HG02610 (cell line): Measurements from ENCODE around the gene CEBPE.

ENCODE experiments used
- ATAC-seq: cut with Tn5 transposase; IDR thresholded peaks from one replicate; pipeline ENCODE4 v1.9.1; 2021; ENCODE audit warnings: mild to moderate bottlenecking, moderate library complexity; ENCODE audit not compliant: unreplicated experiment

Gene CEBPE

DNA sequence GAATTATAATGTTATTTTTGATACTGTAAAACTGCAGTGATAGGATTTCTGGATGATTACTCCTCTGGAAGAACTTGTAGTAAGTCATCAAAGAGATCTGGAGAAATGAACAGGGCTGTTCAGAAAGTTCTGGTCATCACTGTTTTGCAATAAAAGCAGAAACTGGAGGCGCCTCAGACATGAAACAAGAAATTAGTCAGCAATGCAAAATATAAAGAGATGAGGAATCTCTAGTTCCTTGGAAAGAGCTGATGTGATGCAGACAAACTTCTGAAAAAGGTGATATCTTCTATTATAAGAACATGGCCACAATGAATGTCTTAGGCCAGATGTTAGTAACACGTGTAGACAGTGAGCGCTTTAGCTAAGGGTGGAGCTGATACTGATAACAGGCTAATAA is 33.6 kb downstream of the CEBPE start:
- no peak for ATAC-seq

DNA sequence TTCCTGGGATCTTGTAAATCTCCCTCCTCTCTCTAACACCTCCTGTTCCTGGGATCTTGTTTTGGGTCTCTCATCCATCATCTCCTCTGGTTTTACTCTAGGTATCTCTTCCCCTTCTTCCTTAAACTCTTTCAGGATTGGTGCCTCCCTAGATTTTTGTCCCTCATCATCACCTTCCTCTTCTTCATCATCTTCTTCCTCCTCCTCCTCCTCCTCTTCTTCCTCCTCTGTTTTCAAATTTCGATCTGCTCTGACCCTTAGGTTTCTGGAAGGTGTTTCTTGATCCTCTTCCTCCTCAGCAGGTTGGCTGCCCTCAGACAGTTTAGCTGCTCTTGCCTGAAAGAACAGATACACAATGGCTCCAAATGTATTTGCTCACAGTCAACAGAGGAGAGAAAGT is 38.6 kb downstream of the CEBPE start:
- no peak for ATAC-seq

DNA sequence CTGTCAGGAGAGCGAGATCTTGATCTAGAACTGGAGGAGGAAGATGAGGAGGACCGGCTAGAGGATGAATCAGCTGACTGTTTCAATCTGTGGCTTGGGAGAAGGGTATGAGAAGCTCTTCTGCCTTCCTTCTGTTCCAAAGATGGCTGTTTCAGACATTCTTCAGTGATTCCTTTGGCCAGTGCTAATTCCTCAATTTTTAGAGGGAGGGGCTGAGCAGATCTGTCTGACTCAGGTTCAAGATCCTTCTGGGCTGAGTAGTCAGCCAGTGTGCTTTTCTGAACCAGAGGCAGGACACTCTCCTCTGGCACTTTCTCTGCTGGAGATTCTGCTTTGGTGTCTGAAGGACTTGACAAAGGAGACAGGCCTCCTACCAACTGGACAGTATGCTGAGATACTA is 39.3 kb downstream of the CEBPE start:
- no peak for ATAC-seq

DNA sequence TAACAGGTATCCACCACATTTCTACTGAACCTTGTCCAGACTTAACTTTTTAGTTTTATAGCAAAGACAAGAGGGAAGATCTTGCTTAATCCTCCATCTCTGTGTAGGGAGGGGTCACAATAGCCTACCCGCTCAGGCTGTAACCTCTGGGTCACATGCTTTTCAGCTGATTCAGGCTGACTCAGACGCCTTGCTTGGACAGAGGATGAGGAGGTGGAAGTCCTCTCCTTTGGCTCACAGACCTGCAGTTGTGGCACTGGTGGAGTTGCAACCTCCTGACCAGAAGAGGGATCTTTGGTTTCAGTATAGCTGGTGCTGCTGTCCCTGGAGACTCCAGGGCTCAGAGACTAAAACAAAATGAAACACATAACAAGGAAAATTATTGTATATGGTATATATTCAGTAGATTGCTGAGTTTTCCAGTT is 40.4 kb downstream of the CEBPE start:
- ATAC-seq = no peak

DNA sequence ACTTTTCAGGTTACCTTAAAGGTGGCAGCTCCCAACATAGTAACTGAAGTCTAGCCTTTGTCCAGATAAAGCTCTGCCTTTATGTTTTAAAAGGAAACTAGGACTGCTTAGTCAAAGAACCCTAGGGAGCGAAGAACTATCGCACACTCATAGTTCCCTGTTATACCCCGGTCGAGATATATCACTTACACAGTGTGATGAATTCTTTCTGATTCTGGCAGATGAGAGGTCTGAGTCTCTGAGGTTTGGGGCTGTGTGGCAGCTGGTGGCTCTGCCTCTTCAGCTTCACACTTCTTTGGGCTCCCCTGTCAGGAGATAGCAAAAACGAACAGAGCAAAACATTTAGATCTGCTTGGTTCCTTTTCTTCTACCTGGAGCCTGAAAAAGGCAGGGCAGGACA is 41.1 kb downstream of the CEBPE start:
- no peak for ATAC-seq

DNA sequence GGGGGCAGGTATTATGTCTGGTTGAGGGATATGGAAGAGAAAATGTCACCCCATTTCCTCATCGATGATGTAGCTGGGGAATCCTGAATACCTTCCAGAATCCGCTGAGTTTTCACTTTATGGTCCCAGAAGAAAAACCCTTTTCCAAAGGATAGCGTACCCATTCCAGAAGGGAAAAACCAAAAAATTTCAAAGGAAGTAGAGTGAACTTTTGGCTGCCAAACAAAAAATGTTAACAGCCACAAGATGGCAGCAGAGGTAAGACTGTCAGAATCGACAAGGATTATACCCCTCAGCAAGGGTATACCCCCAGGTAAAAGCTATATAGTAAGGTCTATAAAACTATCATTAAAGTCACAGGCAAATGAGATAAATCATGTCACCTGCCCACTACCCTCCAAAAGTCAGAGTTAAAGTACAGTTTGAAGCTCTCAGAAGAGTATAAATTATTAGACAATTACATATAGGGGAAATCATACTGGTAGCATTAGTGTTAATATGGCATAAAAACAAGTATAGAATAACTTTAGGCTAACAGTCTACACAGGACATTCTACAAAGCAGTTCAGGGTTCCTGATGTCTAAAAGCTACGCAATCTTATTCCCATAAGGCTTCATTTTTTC is 42.2 kb downstream of the CEBPE start:
- peak; percentile 43 for ATAC-seq

DNA sequence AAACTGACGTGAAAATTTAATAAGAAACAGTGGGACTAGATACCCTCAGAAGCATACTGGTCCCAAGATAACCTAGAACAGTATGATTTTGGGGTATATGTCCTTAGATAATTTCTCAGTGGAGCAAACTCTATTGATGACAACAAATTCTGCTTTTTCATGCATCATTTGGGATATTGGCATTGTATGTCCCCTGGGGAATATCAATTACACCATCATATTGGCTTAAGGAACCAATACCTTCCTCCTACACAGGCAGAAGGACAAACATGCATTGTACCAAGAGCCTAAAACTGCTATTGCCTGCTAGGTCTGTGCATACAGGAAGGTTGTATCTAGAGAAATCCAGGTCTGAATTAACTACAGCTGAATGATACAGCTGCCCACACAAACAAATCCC is 44.1 kb downstream of the CEBPE start:
- ATAC-seq = no peak

DNA sequence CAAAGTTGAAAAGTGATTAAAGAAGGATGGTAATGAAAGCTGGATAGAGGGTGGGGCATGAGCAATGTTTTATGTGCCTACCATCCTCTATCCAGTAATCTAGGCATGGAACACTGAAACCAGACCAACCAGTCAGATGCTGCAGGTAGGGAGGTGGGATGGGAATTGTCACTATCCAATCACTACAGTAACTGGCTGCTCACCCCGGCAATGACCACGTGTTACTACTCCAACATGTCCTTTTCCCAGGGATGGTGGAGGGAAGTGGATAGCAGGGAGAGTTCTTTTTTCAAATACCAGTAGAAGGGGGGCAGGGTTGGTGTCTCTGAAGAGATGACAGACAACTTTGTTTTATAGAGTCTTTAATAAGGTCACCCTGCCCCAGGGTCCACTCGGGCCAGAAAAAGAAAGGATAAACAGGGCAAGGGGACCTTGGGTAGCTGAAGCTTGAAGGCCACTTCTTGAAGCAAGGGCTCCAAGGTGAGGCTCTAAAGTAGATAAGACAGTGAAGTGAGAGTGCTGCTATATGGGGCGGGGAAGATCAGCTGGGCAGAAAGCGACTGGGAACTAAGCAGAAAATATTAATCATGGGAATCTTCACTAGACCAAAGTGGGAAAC is 47.0 kb downstream of the CEBPE start:
- no peak for ATAC-seq

DNA sequence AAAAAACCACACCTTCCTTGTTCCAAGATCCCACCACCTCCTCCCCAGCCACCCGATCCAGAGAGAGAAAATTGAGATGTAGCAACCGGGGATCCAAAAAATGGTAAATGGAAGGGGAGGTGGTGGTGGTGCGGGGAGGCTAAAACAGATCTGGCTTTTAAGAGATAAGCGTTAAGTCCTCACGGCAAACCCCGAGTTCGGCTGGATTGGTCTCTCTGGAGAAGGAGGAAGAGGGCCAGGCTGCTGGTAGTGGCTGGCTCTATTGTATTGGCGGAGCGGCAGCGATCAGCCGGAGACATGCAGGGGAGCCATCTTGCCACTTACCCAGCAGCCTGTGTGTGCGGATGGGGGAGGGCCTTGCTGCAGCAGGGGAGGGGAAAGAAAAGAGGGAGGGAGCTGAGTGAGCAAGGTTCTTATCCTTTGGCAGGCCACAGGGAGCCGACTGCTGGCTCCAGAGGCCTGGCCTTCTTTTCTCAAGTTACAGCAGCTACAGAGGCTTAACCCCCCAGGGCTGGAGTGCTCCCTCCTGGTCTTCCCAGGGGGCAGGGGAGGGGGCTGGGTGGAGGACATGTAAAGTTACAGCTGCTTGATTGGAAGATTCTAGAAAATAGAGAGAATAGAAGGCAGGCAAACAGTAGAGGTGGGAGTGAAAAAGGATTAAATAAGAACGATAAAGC is 47.7 kb downstream of the CEBPE start:
- ATAC-seq = peak; percentile 95

DNA sequence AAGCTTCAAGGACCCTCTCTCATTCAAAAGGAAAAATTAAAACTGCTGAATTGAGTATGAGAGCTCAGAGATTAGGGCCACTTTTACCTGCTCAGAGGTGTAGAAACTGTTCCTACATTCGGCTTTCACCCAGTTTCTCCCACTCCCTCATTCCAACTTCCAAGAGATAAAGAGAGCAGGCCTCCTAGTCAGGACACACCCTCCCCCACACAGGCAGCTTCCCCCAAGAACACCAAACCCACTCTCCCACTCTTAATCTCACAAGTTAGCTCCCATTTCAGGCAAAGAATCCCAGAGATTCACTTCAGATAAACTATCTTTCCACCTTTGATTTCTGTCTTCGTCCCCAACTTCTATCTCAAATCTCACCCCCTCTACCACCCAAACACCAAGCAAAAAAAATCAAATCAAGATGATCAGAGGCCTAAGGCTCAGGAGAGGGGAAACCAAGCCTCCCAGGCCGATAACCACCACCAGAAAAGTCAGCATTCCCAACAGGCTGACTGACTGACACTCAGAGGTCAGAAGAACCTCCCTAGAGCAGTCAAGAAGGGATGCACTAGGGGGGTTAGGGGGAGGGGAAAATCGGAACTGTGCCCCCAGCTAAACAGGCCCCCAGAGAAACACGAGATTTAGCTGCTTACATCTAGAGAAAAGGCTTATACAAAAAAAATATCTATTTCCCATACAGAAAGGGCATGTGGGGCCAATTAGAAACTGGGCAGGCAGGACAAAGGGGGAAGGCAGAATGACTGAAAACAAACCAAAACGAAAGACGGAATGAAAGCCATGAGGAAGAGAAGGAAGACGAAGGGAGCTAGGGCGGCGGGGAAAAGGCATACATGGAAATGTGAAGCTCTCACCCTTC is 48.6 kb downstream of the CEBPE start:
- no peak for ATAC-seq

DNA sequence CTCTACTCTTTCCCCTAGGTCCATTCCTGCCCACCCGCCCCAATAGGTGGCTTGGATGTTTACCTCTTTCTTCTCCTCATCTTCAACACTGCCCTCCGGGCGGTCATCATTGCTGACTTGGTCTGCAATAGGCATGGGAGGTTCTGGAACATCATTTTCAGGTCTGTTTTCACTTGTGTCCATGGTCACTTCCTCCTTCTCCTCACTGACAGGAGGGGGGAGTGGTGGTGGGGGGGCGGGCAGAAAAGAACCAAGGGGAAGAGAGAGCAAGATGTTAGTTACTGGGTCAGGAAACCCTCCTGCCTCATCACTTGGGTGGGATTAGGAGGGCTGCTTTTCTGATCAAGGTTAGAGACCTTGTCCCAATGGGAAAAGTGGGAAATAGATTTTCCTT is 49.6 kb downstream of the CEBPE start:
- ATAC-seq = no peak

DNA sequence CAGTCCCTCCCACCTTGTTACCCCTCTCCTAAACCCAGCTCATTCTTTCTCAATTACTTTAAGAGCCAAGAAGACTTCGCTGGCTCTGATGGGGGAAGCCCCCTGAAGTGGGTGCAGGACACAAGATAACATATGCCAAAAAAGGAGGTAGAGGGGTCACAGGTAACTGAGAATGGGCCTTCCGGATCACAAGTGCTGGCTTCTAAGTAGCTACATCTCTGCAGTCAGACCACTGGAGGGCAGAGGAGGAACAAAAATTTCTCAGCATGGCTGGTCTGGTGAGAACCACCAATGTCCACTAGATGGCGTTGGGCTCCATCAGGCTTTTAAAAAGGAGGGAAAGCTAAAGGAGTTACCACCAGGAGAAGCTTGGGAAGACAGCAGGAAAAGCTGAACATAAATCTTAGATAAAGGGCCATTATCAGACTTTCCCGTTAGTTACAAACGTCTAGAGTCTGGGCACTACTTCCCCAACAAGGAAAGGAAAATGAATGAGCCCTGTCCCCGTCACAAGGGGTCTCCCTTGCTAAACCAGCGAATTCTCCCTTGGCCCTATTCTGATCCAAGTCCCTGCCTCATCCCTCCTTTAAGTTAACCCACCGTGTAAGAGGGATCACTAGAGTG is 50.2 kb downstream of the CEBPE start:
- ATAC-seq = peak; percentile 57

DNA sequence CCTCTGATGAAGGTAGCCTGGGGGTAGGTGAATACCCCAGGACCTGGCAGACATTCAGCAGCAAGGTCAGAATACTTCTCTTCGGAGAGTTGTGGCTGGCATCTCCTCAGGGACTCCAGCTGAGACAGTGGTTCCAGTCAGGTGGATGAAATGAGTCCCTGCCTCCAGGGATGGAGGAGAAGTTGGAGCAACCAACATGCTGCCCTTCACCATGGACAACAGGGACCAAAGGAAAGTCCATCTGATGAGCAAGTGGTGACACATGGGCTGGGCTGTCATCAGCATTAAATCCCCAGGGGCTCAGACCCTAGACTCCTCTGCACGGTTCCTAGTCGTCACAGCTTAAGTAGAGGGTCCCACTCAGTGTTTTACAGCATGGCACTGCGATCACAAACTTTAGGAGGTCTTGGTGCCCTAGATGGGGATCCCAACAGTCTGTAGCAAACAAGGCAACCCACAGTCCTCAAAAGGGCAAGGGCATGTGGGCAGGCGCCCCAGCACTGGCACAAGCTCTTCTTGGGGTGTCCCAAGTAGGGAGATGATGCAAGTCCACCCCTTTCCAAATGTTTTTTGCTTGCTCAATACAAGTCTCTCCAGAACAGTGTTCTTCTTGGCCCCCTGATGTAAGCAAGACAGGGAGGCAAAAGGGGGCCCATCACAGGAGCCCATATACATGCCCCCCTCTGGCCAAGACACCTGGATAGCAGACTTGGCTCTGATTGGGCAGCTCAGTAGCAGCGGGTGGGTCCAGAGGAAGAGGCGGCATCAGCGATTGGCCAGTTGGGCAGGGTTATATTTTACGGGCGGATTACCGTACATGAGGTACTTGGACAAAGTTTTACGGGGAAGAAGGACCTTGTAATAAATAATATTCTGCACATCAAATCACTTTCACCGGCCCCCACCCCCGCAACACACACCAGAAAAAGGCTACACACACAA is 50.9 kb downstream of the CEBPE start:
- ATAC-seq = no peak
